ENCODE data around the gene CTDP1. TPM values are rescaled to one million over a fixed set of nuclear protein-coding genes. Genes with fewer than 3 reads are reported as not detected.

The CTDP1 gene
- total RNA-seq, 1 donor from 2014 or later: 22.8 TPM

DNA sequence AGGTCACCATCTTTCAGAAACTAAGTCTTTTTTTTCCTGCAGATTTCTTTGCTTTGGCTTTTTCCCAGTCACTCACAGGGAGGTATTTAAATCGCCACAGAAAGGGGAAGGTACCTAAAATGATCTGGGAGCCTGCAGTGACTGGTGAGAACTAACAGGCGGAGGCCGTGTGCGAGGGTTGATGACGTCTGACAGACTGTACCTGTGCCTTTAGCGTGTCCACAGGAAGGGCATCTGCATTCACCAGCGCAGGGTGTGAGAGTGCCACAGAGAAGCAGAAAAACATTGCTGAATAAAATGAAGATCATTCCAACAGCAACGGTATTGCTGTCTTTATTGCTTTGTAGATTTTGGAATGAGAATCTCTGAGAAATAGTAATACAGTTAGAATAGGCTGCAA lies 5.7 kb downstream of the CTDP1 start:
- DNase-seq (ENCODE audit: low read depth, low spot score): no peak
- Mint-ChIP-seq H3K27ac (ENCODE audit: unreplicated experiment) (no peak overlapping the region), H3K9me3 (no peaks in the 10 kb centered on the region), H3K4me3 (no peak overlapping the region), H3K36me3 (ENCODE audit: low read depth) (peaks cover 2% of the 10 kb centered on the region), H3K27me3 (ENCODE audit: low read depth) (no peaks in the 10 kb centered on the region), H3K4me1 (peaks cover 12% of the 10 kb centered on the region)
- TF ChIP-seq, protein P1, sequence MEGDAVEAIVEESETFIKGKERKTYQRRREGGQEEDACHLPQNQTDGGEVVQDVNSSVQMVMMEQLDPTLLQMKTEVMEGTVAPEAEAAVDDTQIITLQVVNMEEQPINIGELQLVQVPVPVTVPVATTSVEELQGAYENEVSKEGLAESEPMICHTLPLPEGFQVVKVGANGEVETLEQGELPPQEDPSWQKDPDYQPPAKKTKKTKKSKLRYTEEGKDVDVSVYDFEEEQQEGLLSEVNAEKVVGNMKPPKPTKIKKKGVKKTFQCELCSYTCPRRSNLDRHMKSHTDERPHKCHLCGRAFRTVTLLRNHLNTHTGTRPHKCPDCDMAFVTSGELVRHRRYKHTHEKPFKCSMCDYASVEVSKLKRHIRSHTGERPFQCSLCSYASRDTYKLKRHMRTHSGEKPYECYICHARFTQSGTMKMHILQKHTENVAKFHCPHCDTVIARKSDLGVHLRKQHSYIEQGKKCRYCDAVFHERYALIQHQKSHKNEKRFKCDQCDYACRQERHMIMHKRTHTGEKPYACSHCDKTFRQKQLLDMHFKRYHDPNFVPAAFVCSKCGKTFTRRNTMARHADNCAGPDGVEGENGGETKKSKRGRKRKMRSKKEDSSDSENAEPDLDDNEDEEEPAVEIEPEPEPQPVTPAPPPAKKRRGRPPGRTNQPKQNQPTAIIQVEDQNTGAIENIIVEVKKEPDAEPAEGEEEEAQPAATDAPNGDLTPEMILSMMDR (conservative IDR thresholded peaks at IDR 0.05): no peak

DNA sequence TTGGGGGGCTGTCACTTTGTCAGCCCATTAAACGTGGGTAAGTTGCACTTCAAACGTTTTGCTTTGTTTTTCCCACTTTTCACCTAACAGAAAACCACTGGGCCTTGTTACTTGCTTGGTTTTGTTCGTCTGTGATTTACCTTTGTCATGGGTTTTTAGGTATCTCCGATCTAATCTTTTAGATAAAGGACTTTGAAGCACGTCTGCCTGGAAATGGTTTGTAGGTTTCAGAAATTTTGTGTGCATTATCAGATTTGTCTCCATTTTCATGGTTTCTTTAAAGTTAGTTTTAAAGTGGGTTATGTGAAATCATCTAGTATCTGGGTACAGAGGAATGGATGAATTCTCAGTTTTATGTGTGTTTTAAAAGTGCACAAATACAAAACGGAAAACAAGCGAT lies 6.4 kb downstream of the CTDP1 start:
- H3K4me1 Mint-ChIP-seq: peaks cover 5% of the 10 kb centered on the region
- H3K27ac Mint-ChIP-seq (ENCODE audit: unreplicated experiment): no peak overlapping the region

DNA sequence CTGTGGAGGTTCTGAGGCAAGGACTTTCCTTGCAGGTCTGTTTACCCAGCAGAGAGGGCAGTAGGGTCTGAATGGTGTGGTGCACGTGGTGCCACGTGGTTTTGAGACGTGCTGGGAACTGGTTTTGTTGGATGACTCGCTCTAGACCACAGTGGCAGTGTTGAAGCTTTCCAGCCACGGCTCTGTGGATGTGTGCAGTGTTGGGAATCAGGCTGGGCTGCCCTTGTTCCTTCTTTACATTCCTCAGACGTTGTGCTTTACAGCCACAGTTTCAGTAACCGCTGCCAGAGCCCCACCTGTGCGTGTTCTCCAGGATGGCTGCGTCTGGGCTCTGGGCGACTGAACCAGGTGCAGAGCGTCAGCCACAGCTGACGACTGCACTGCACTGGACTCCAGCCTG lies 8.2 kb downstream of the CTDP1 start:
- Mint-ChIP-seq H3K9me3 (no peaks in the 10 kb centered on the region), H3K36me3 (ENCODE audit: low read depth) (peaks cover 2% of the 10 kb centered on the region), H3K4me3 (no peak overlapping the region), H3K4me1 (no peaks in the 10 kb centered on the region), H3K27me3 (ENCODE audit: low read depth) (no peaks in the 10 kb centered on the region), H3K27ac (ENCODE audit: unreplicated experiment) (no peak overlapping the region)
- DNase-seq (ENCODE audit: low read depth, low spot score): no peak
- TF ChIP-seq, protein P1 (conservative IDR thresholded peaks at IDR 0.05): no peak

More for the DNA sequence above, 6.4 kb downstream of the CTDP1 start:
- Mint-ChIP-seq H3K9me3 (no peaks in the 10 kb centered on the region), H3K36me3 (ENCODE audit: low read depth) (peaks cover 2% of the 10 kb centered on the region), H3K27me3 (ENCODE audit: low read depth) (no peaks in the 10 kb centered on the region), H3K4me3 (no peak overlapping the region)
- no peak for DNase-seq (ENCODE audit: low read depth, low spot score)
- TF ChIP-seq, protein P1 (conservative IDR thresholded peaks at IDR 0.05): no peak

DNA sequence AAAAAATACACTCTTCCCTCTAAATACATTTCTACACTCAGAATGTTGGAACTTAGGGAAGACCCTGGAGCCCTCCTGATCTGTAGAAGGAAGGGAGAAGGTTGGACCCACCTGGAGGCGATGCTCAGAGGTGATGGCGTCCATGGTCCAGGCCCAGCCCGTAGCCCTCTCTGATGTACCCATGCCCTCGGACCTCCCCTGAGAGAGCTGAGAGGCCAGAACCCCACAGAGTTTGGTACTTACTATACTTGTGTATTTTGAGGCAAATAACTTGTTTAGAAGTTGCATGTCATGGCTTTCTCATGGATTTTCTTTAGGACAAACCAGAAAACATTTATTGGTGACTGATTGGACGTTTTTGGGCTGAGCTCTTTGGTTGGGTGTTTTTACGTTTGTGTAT lies 10.5 kb downstream of the CTDP1 start:
- Mint-ChIP-seq H3K4me1 (no peaks in the 10 kb centered on the region), H3K27me3 (ENCODE audit: low read depth) (no peaks in the 10 kb centered on the region), H3K4me3 (no peak overlapping the region), H3K9me3 (no peaks in the 10 kb centered on the region), H3K36me3 (ENCODE audit: low read depth) (peaks cover 2% of the 10 kb centered on the region), H3K27ac (ENCODE audit: unreplicated experiment) (peak overlapping the region; percentile 75)
- no peak for DNase-seq (ENCODE audit: low read depth, low spot score)
- TF ChIP-seq, protein P1 (conservative IDR thresholded peaks at IDR 0.05): no peak

DNA sequence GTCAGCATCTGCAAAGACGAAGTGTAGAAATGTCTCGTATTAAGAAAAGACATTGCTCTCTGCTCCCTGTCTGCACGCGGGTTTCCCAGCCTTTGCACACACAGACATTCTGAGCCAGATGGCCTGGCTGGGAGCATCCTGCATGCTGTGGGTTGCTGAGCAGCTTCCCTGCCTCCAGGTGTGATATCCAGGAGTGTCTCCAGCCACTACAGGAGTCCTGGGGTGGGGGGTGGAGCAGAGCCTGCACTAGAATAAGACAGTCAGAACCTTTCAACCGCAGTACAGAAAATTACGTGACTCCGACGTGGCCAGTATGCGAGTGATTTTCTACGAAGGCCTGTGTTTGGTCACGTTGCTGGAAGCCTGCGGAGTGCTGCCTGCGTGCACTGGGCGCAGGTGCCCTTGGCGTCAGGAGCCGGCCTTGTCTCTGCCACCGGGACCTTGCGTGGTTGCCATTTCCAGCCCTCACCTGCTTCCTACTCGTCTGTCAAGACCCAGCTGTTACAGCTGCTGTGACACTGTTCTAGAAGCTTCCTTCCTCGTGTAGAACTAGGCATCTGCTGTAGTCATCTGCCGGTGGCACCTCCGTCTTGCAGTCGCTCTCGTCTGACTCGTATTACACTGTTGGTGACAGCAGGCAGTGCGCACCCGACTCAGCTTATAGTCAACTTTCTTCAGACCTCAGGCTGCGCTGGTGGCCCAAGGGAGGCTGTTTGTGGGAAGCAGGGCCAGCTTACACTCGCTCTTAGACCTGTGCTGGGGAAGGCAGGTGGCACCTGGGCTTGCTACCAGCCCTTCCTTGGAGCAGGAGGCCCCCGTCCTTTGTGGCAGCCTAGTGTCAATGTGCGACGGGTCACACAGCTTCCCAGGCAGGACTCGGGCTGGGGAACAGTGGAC lies 11.2 kb downstream of the CTDP1 start:
- H3K4me1 Mint-ChIP-seq: no peaks in the 10 kb centered on the region
- no peaks in the 10 kb centered on the region for H3K9me3 Mint-ChIP-seq
- TF ChIP-seq, protein P1 (conservative IDR thresholded peaks at IDR 0.05): no peak
- DNase-seq (ENCODE audit: low read depth, low spot score): no peak
- no peaks in the 10 kb centered on the region for H3K27me3 Mint-ChIP-seq (ENCODE audit: low read depth)
- no peak overlapping the region for H3K27ac Mint-ChIP-seq (ENCODE audit: unreplicated experiment)
- H3K36me3 Mint-ChIP-seq (ENCODE audit: low read depth): peaks cover 2% of the 10 kb centered on the region
- no peak overlapping the region for H3K4me3 Mint-ChIP-seq
